DMS79 treated with DMSO at 0.1 percent for 48 hours (cell line): Measurements from ENCODE around the gene HMX3.
A peak's percentile ranks its signal among the peaks of the same experiment; 100 is the strongest.

Experiments
- DNase-seq: peaks from one replicate; lab custom pipeline; 2025; lab: John Stamatoyannopoulos, UW

The HMX3 gene

GRCh38 chr10:123147635-123148413 is 12.1 kb downstream of the HMX3 start, which contains the start of gene HMX2:
Gene HMX2 (plus strand): TSS chr10:123148136. CDS start chr10:123148379, 243 bp downstream.
- peak; percentile 12 for DNase-seq

GRCh38 chr10:123148414-123149161 is 12.8 kb downstream of the HMX3 start:
- DNase-seq, result no peak

GRCh38 chr10:123149162-123149567 is 13.4 kb downstream of the HMX3 start:
- no peak for DNase-seq

GRCh38 chr10:123149568-123150270 is 13.9 kb downstream of the HMX3 start:
- DNase-seq, result peak; percentile 11

GRCh38 chr10:123150271-123150985 is 14.7 kb downstream of the HMX3 start:
- no peak for DNase-seq

- DNase-seq, result no peak
These were observed 15.4 kb downstream of the HMX3 start for GRCh38 chr10:123150986-123151736.

- DNase-seq, result no peak
These were observed 16.0 kb downstream of the HMX3 start for GRCh38 chr10:123151737-123152135.

GRCh38 chr10:123153486-123154091 is 17.8 kb downstream of the HMX3 start:
- DNase-seq, result no peak

GRCh38 chr10:123154092-123154710 is 18.4 kb downstream of the HMX3 start, which contains the start of gene BUB3:
Gene BUB3 (plus strand): TSS chr10:123154402. CDS start chr10:123154918, 516 bp downstream.
- peak; percentile 89 for DNase-seq

GRCh38 chr10:123154711-123155505 is 19.1 kb downstream of the HMX3 start:
- peak; percentile 42 for DNase-seq

- DNase-seq, result no peak
These were observed 20.3 kb downstream of the HMX3 start for GRCh38 chr10:123156078-123156477.

- no peak for DNase-seq
These were observed 21.4 kb downstream of the HMX3 start for GRCh38 chr10:123157210-123157609.

GRCh38 chr10:123158682-123159081 is 22.9 kb downstream of the HMX3 start:
- no peak for DNase-seq

- no peak for DNase-seq
These were observed 24.7 kb downstream of the HMX3 start for GRCh38 chr10:123160311-123160980.

- no peak for DNase-seq
These were observed 28.5 kb downstream of the HMX3 start for GRCh38 chr10:123164319-123164718.

- DNase-seq, result no peak
These were observed 29.8 kb downstream of the HMX3 start for GRCh38 chr10:123165445-123166072.

GRCh38 chr10:123166618-123167017 is 30.8 kb downstream of the HMX3 start:
- no peak for DNase-seq

GRCh38 chr10:123170961-123171360 is 35.2 kb downstream of the HMX3 start:
- DNase-seq, result no peak
